HG03520 (cell line): Measurements from ENCODE around the gene CHPF2.

Source experiments
- ATAC-seq: cut with Tn5 transposase; IDR thresholded peaks from one replicate; pipeline ENCODE4 v1.9.1; 2021; ENCODE audit warnings: mild to moderate bottlenecking, moderate library complexity; ENCODE audit not compliant: unreplicated experiment

The CHPF2 gene

GRCh38 chr7:151245360-151246101, 13.2 kb downstream of the CHPF2 start:
- ATAC-seq, result peak; percentile 53

GRCh38 chr7:151246102-151246850, 14.0 kb downstream of the CHPF2 start:
- ATAC-seq, result no peak

GRCh38 chr7:151246851-151247580, 14.7 kb downstream of the CHPF2 start:
- no peak for ATAC-seq

GRCh38 chr7:151247611-151248345, 15.5 kb downstream of the CHPF2 start:
- no peak for ATAC-seq

GRCh38 chr7:151248346-151249033, 16.2 kb downstream of the CHPF2 start, which contains the start of gene SMARCD3:
SMARCD3 (minus strand) TSS chr7:151248694; CDS start chr7:151248562, 132 bp downstream.
- ATAC-seq, result no peak

GRCh38 chr7:151249034-151249731, 16.9 kb downstream of the CHPF2 start:
- no peak for ATAC-seq

- ATAC-seq, result no peak
Measured at GRCh38 chr7:151249732-151250072, 17.4 kb downstream of the CHPF2 start.

GRCh38 chr7:151250181-151251132, 18.2 kb downstream of the CHPF2 start:
- no peak for ATAC-seq

GRCh38 chr7:151251328-151251688, 19.0 kb downstream of the CHPF2 start:
- no peak for ATAC-seq

- ATAC-seq, result no peak
Measured at GRCh38 chr7:151251689-151252560, 19.6 kb downstream of the CHPF2 start.

GRCh38 chr7:151252561-151252835, 20.2 kb downstream of the CHPF2 start:
- no peak for ATAC-seq

GRCh38 chr7:151252961-151253711, 20.9 kb downstream of the CHPF2 start:
- ATAC-seq, result no peak

- no peak for ATAC-seq
Measured at GRCh38 chr7:151254316-151254715, 22.0 kb downstream of the CHPF2 start.

- no peak for ATAC-seq
Measured at GRCh38 chr7:151254851-151255250, 22.6 kb downstream of the CHPF2 start.

- ATAC-seq, result no peak
Measured at GRCh38 chr7:151255390-151255789, 23.1 kb downstream of the CHPF2 start.

GRCh38 chr7:151256410-151257045, 24.2 kb downstream of the CHPF2 start:
- no peak for ATAC-seq

GRCh38 chr7:151257990-151258389, 25.7 kb downstream of the CHPF2 start:
- no peak for ATAC-seq
